ENCODE measurements around the gene ADAP1. TPM values are rescaled to one million over a fixed set of nuclear protein-coding genes. Genes with fewer than 3 reads are reported as not detected.

Gene ADAP1
- total and polyA plus RNA-seq, 2 of the 8 experiments (the other 6 are each of a cell fraction or from before 2014, with no cell fraction given), result 5.8 to 6.1 TPM

DNA sequence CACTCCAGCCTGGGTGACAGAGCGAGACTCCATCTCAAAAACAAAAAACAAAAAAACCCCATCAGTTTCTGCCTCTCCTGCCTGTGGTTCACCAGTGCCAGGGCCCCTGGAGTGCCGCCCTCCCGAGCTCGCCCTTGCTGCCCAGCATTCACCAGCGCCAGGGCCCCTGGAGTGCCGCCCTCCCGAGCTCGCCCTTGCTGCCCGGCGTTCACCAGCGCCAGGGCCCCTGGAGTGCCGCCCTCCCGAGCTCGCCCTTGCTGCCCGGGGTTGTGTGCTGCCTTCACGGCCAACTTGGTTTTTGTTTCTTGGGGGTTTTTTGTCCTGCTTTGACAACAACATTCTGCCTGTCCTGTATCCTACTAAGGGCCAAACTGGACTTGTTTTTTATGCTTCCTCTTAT, 91.4 kb downstream of the ADAP1 start (continued):
- no peak for TF ChIP-seq E2F6 (IDR thresholded peaks at IDR 0.05)
